Measurements from ENCODE around the gene MAP2K7. TPM values are rescaled to one million over a fixed set of nuclear protein-coding genes. Genes with fewer than 3 reads are reported as not detected.

MAP2K7 gene
- total and polyA plus RNA-seq, 2 donors (not counting 1 experiment from before 2014, with no cell fraction given) = 7.8 to 10.4 TPM

GRCh38 chr19:7894612-7895309, 8.9 kb upstream of the MAP2K7 start:
- Histone ChIP-seq H3K36me3 (ENCODE audit: control insufficient read depth, insufficient read depth, low read length) (peaks cover under 1% of the 10 kb centered on the region), H4K20me1 (ENCODE audit: control insufficient read depth, extremely low read depth, insufficient read depth, low read length) (no peaks in the 10 kb centered on the region), H3K4me1 (ENCODE audit: control insufficient read depth, extremely low read depth, insufficient read depth, low read length) (no peaks in the 10 kb centered on the region), H3K9ac (ENCODE audit: insufficient read depth, low read length) (no peak overlapping the region), H3K27ac (ENCODE audit: insufficient read depth, low read length) (no peak overlapping the region), H3K9me3 (ENCODE audit: control insufficient read depth, insufficient read depth, low read depth, low read length) (no peaks in the 10 kb centered on the region), H3K27me3 (ENCODE audit: control insufficient read depth, insufficient read depth, low read length) (no peaks in the 10 kb centered on the region), H3K79me2 (ENCODE audit: control insufficient read depth, insufficient read depth, low read length) (no peaks in the 10 kb centered on the region), H3K4me3 (replicated peaks in 1 of 4; ENCODE audit: control extremely low read depth in 1 of 4, insufficient read depth in 1 of 4, low read depth in 3 of 4, low read length in 4 of 4) (no peak overlapping the region), H2AFZ (ENCODE audit: low read length) (no peak overlapping the region), H3K4me2 (ENCODE audit: extremely low read depth, insufficient read depth, low read length) (no peak overlapping the region)
- TF ChIP-seq CTCF (conservative IDR thresholded peaks at IDR 0.05 in 1 of 2, IDR thresholded peaks at IDR 0.05 in 1 of 2; ENCODE audit: low read depth in 1 of 2, low read length in 2 of 2) (no peak), EZH2 (IDR thresholded peaks at IDR 0.05; ENCODE audit: low read length, missing control alignments) (no peak)
- DNase-seq (ENCODE audit: low read depth in 2 of 2) = no peak

- no peak overlapping the region for H3K27ac ChIP-seq (ENCODE audit: insufficient read depth, low read length)
- H3K27me3 ChIP-seq (ENCODE audit: control insufficient read depth, insufficient read depth, low read length) = no peaks in the 10 kb centered on the region
- no peak for DNase-seq (ENCODE audit: low read depth in 2 of 2)
- no peaks in the 10 kb centered on the region for H4K20me1 ChIP-seq (ENCODE audit: control insufficient read depth, extremely low read depth, insufficient read depth, low read length)
- H3K9me3 ChIP-seq (ENCODE audit: control insufficient read depth, insufficient read depth, low read depth, low read length) = no peaks in the 10 kb centered on the region
- H3K79me2 ChIP-seq (ENCODE audit: control insufficient read depth, insufficient read depth, low read length) = no peaks in the 10 kb centered on the region
- H2AFZ ChIP-seq (ENCODE audit: low read length) = no peak overlapping the region
- no peak overlapping the region for H3K4me3 ChIP-seq (replicated peaks in 1 of 4; ENCODE audit: control extremely low read depth in 1 of 4, insufficient read depth in 1 of 4, low read depth in 3 of 4, low read length in 4 of 4)
- TF ChIP-seq EZH2 (IDR thresholded peaks at IDR 0.05; ENCODE audit: low read length, missing control alignments) = no peak
- no peak for TF ChIP-seq CTCF (conservative IDR thresholded peaks at IDR 0.05 in 1 of 2, IDR thresholded peaks at IDR 0.05 in 1 of 2; ENCODE audit: low read depth in 1 of 2, low read length in 2 of 2)
- H3K36me3 ChIP-seq (ENCODE audit: control insufficient read depth, insufficient read depth, low read length) = peaks cover 2% of the 10 kb centered on the region
- no peaks in the 10 kb centered on the region for H3K4me1 ChIP-seq (ENCODE audit: control insufficient read depth, extremely low read depth, insufficient read depth, low read length)
- H3K9ac ChIP-seq (ENCODE audit: insufficient read depth, low read length) = no peak overlapping the region
- no peak overlapping the region for H3K4me2 ChIP-seq (ENCODE audit: extremely low read depth, insufficient read depth, low read length)
These were observed 8.1 kb upstream of the MAP2K7 start for GRCh38 chr19:7895565-7895964.

- Histone ChIP-seq H2AFZ (ENCODE audit: low read length) (no peak overlapping the region), H3K79me2 (ENCODE audit: control insufficient read depth, insufficient read depth, low read length) (no peaks in the 10 kb centered on the region), H4K20me1 (ENCODE audit: control insufficient read depth, extremely low read depth, insufficient read depth, low read length) (no peaks in the 10 kb centered on the region), H3K9ac (ENCODE audit: insufficient read depth, low read length) (no peak overlapping the region), H3K36me3 (ENCODE audit: control insufficient read depth, insufficient read depth, low read length) (peaks cover 2% of the 10 kb centered on the region), H3K4me3 (replicated peaks in 1 of 4; ENCODE audit: control extremely low read depth in 1 of 4, insufficient read depth in 1 of 4, low read depth in 3 of 4, low read length in 4 of 4) (no peak overlapping the region), H3K9me3 (ENCODE audit: control insufficient read depth, insufficient read depth, low read depth, low read length) (no peaks in the 10 kb centered on the region), H3K4me2 (ENCODE audit: extremely low read depth, insufficient read depth, low read length) (no peak overlapping the region), H3K27ac (ENCODE audit: insufficient read depth, low read length) (no peak overlapping the region), H3K27me3 (ENCODE audit: control insufficient read depth, insufficient read depth, low read length) (no peaks in the 10 kb centered on the region), H3K4me1 (ENCODE audit: control insufficient read depth, extremely low read depth, insufficient read depth, low read length) (no peaks in the 10 kb centered on the region)
- TF ChIP-seq EZH2 (IDR thresholded peaks at IDR 0.05; ENCODE audit: low read length, missing control alignments) (no peak), CTCF (conservative IDR thresholded peaks at IDR 0.05 in 1 of 2, IDR thresholded peaks at IDR 0.05 in 1 of 2; ENCODE audit: low read depth in 1 of 2, low read length in 2 of 2) (no peak)
- DNase-seq (ENCODE audit: low read depth in 2 of 2) = no peak
These were observed 6.4 kb upstream of the MAP2K7 start for GRCh38 chr19:7897292-7897691.

All from fibroblast of lung (primary cell).